AG04450 (cell line): ENCODE measurements around the gene FRAS1. TPM values are rescaled to one million over a fixed set of nuclear protein-coding genes. Genes with fewer than 3 reads are reported as not detected.

Experiments
- CTCF ChIA-PET: fragments of 300-600, 350-600 bp; formaldehyde crosslinking; extraction: SDS; loops from one replicate; lab custom pipeline; 2022; ENCODE audit warnings: antibody characterized with exemption, inconsistent platforms; lab: Charles Lee
- POLR2A ChIA-PET: fragments of 350-600 bp; formaldehyde crosslinking; extraction: SDS; loops from one replicate; lab custom pipeline; 2021; ENCODE audit warnings: antibody characterized with exemption, inconsistent platforms; lab: Yijun Ruan, JAX
- DNase-seq: peaks from one replicate; pipeline ENCODE4 v3.0.0-alpha.2; 2011; ENCODE audit warnings: low read depth, low spot score
- H3K27ac ChIP-seq: one replicate; pipeline ENCODE4 v1.5.1; 2012; ENCODE audit warnings: low read depth, low read length, control low read depth
- H3K27me3 ChIP-seq: one replicate; pipeline ENCODE4 v1.6.0; 2012; ENCODE audit warnings: low read length; ENCODE audit not compliant: control insufficient read depth, insufficient read depth
- H3K4me3 ChIP-seq: 2 replicates; pipeline ENCODE4 v1.5.1; 2011; ENCODE audit warnings: mild to moderate bottlenecking, low read depth, low read length, control low read depth
- H3K9me3 ChIP-seq: 2 replicates; pipeline ENCODE4 v1.5.1; 2012; ENCODE audit warnings: low read length; ENCODE audit not compliant: control insufficient read depth, insufficient read depth
- CTCF ChIP-seq: IDR thresholded peaks from 2 replicates; pipeline ENCODE4 v1.5.1; 2011; ENCODE audit warnings: low read depth, low read length, control low read depth, inconsistent platforms
- polyA plus RNA-seq: library from polyadenylated mRNA; depleted of rRNA; stranded (reverse); fragments of >200 nt; gene quantifications from 2 replicates; pipeline ENCODE4 v1.2.3, GENCODE V29; 2011

Gene FRAS1
- polyA plus RNA-seq, 1 experiment, result 0.21 TPM

- ChIA-PET POLR2A (no interaction called here), CTCF (no interaction called here)
- Histone ChIP-seq H3K4me3 (no peak overlapping the region), H3K27me3 (no peaks in the 10 kb centered on the region), H3K27ac (no peak overlapping the region), H3K9me3 (no peaks in the 10 kb centered on the region)
- no peak for TF ChIP-seq CTCF
- no peak for DNase-seq
Observed at GRCh38 chr4:78214078-78214477, 157.0 kb downstream of the FRAS1 start.

- ChIA-PET CTCF (no interaction called here), POLR2A (no interaction called here)
Observed at GRCh38 chr4:78217557-78217956, 160.4 kb downstream of the FRAS1 start.

GRCh38 chr4:78218260-78218659 is 161.1 kb downstream of the FRAS1 start:
- Histone ChIP-seq H3K9me3 (no peaks in the 10 kb centered on the region), H3K27ac (no peak overlapping the region), H3K27me3 (no peaks in the 10 kb centered on the region), H3K4me3 (no peak overlapping the region)
- no peak for TF ChIP-seq CTCF
- ChIA-PET CTCF (no interaction called here), POLR2A (no interaction called here)
- DNase-seq, result no peak

More at GRCh38 chr4:78217557-78217956, 160.4 kb downstream of the FRAS1 start:
- Histone ChIP-seq H3K27me3 (no peaks in the 10 kb centered on the region), H3K9me3 (no peaks in the 10 kb centered on the region), H3K27ac (no peak overlapping the region), H3K4me3 (no peak overlapping the region)
- no peak for TF ChIP-seq CTCF
- no peak for DNase-seq

- DNase-seq, result no peak
- TF ChIP-seq CTCF, result no peak
- Histone ChIP-seq H3K4me3 (no peak overlapping the region), H3K27ac (no peak overlapping the region), H3K9me3 (no peaks in the 10 kb centered on the region), H3K27me3 (no peaks in the 10 kb centered on the region)
- ChIA-PET CTCF (no interaction called here), POLR2A (no interaction called here)
Observed at GRCh38 chr4:78219825-78220224, 162.7 kb downstream of the FRAS1 start.

GRCh38 chr4:78220283-78220682 is 163.2 kb downstream of the FRAS1 start:
- no peak for TF ChIP-seq CTCF
- no peak for DNase-seq
- H3K27ac ChIP-seq, result no peak overlapping the region
- CTCF ChIA-PET, result no interaction called here
- no peaks in the 10 kb centered on the region for H3K27me3 ChIP-seq
- no peaks in the 10 kb centered on the region for H3K9me3 ChIP-seq
- no peak overlapping the region for H3K4me3 ChIP-seq
- POLR2A ChIA-PET, result no interaction called here
